ENCODE data around the gene KCNV2.

KCNV2 gene

GRCh38 chr9:2720179-2720654 is 2.9 kb downstream of the KCNV2 start:
- no peak for DNase-seq (ENCODE audit: low read depth in 2 of 2)

GRCh38 chr9:2722715-2723114 is 5.4 kb downstream of the KCNV2 start:
- no peak for DNase-seq (ENCODE audit: low read depth in 2 of 2)

- DNase-seq (ENCODE audit: low read depth in 2 of 2): no peak
Observed at GRCh38 chr9:2723376-2724065, 6.2 kb downstream of the KCNV2 start.

GRCh38 chr9:2725126-2725525 is 7.8 kb downstream of the KCNV2 start:
- DNase-seq (ENCODE audit: low read depth in 2 of 2): no peak

GRCh38 chr9:2725898-2726649 is 8.8 kb downstream of the KCNV2 start:
- no peak for DNase-seq (ENCODE audit: low read depth in 2 of 2)

GRCh38 chr9:2726650-2727340 is 9.5 kb downstream of the KCNV2 start:
- no peak for DNase-seq (ENCODE audit: low read depth in 2 of 2)

- no peak for DNase-seq (ENCODE audit: low read depth in 2 of 2)
Observed at GRCh38 chr9:2727374-2727773, 10.1 kb downstream of the KCNV2 start.

- DNase-seq (ENCODE audit: low read depth in 2 of 2): no peak
Observed at GRCh38 chr9:2727966-2728613, 10.8 kb downstream of the KCNV2 start.

GRCh38 chr9:2729003-2729402 is 11.7 kb downstream of the KCNV2 start:
- no peak for DNase-seq (ENCODE audit: low read depth in 2 of 2)

- no peak for DNase-seq (ENCODE audit: low read depth in 2 of 2)
Observed at GRCh38 chr9:2729721-2730120, 12.4 kb downstream of the KCNV2 start.

- DNase-seq (ENCODE audit: low read depth in 2 of 2): no peak
Observed at GRCh38 chr9:2730971-2731370, 13.7 kb downstream of the KCNV2 start.

GRCh38 chr9:2732492-2732891 is 15.2 kb downstream of the KCNV2 start:
- DNase-seq (ENCODE audit: low read depth in 2 of 2): no peak

- no peak for DNase-seq (ENCODE audit: low read depth in 2 of 2)
Observed at GRCh38 chr9:2740616-2741015, 23.3 kb downstream of the KCNV2 start.

- no peak for DNase-seq (ENCODE audit: low read depth in 2 of 2)
Observed at GRCh38 chr9:2741441-2742158, 24.3 kb downstream of the KCNV2 start.

- no peak for DNase-seq (ENCODE audit: low read depth in 2 of 2)
Observed at GRCh38 chr9:2742214-2742613, 24.9 kb downstream of the KCNV2 start.

GRCh38 chr9:2743937-2744529 is 26.7 kb downstream of the KCNV2 start:
- no peak for DNase-seq (ENCODE audit: low read depth in 2 of 2)

GRCh38 chr9:2745560-2746380 is 28.5 kb downstream of the KCNV2 start:
- no peak for DNase-seq (ENCODE audit: low read depth in 2 of 2)

GRCh38 chr9:2749485-2749884 is 32.2 kb downstream of the KCNV2 start:
- DNase-seq (ENCODE audit: low read depth in 2 of 2): no peak

GRCh38 chr9:2755285-2755684 is 38.0 kb downstream of the KCNV2 start:
- no peak for DNase-seq (ENCODE audit: low read depth in 2 of 2)

Data from stimulated activated CD4-positive, alpha-beta T cell treated with anti-CD3 and anti-CD28 coated beads, Interleukin-1b, Interleukin-23, amount 100 ng/mL, for 1 hour (primary cell).